ENCODE measurements around the gene BCL7A.

GRCh38 chr12:122012184-122012583 lies 9.5 kb upstream of the BCL7A start:
- TF ChIP-seq, protein P1, sequence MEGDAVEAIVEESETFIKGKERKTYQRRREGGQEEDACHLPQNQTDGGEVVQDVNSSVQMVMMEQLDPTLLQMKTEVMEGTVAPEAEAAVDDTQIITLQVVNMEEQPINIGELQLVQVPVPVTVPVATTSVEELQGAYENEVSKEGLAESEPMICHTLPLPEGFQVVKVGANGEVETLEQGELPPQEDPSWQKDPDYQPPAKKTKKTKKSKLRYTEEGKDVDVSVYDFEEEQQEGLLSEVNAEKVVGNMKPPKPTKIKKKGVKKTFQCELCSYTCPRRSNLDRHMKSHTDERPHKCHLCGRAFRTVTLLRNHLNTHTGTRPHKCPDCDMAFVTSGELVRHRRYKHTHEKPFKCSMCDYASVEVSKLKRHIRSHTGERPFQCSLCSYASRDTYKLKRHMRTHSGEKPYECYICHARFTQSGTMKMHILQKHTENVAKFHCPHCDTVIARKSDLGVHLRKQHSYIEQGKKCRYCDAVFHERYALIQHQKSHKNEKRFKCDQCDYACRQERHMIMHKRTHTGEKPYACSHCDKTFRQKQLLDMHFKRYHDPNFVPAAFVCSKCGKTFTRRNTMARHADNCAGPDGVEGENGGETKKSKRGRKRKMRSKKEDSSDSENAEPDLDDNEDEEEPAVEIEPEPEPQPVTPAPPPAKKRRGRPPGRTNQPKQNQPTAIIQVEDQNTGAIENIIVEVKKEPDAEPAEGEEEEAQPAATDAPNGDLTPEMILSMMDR (IDR thresholded peaks at IDR 0.05), result no peak
- TF ChIP-seq POLR2A (IDR thresholded peaks at IDR 0.05), result no peak
